Fibroblast of skin of right biceps (primary cell): ENCODE results near the gene CYTL1.
"Not testable (repeated sequence)": the region's sequence is repeated elsewhere in the genome, so short reads cannot be mapped to it uniquely, and the experiment has no call there.

Experiments
- DNase-seq: peaks from one replicate; pipeline ENCODE4 v3.0.0-alpha.2; 2013

CYTL1 gene

GRCh38 chr4:5032813-5033212, 13.6 kb upstream of the CYTL1 start:
- DNase-seq, result no peak

DNA sequence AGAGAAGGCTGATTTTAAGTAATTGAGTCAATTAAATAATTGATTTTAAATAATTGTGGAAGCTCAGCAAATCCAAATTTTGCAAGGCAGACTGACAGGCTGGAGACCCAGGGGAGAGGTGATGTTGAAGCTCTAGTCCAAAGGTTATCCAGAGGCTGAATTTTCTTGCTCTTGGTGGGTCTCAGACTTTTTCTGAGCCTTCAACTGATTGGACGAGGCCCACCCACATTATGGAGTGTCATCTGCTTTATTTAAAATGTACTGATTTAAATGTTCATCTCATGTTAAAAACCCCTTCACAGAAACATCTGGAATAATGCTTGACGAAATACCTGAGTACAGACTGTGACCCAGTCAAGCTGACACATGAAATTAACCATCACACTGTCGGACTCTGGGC, 11.7 kb upstream of the CYTL1 start:
- no peak for DNase-seq

DNA sequence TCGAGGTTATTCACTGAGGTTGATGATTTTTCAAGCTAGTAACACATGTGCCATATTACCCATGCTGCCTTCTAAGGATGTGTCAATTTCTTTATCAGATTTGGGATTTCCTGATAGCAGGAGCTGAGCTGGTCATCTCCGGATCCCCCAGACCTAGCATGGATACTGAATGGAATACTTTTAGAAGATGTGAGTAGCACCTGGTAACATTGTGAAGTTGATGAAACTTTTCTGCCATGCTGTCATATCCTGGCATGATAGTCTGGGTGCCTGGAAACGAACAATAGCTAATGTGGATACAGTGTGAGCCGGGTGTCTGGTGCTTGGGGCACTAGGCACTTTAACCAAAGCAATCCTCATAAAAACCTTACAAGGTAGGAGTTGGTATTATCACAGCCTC, 11.0 kb upstream of the CYTL1 start:
- DNase-seq, result no peak

GRCh38 chr4:5029447-5029846, 10.2 kb upstream of the CYTL1 start:
- DNase-seq, result no peak

- DNase-seq, result no peak
These were observed 9.2 kb upstream of the CYTL1 start for GRCh38 chr4:5028480-5028879.

GRCh38 chr4:5027346-5027745, 8.1 kb upstream of the CYTL1 start:
- DNase-seq, result no peak

GRCh38 chr4:5026371-5026770, 7.1 kb upstream of the CYTL1 start:
- DNase-seq, result no peak

- DNase-seq, result peak; percentile 22
These were observed 5.4 kb upstream of the CYTL1 start for GRCh38 chr4:5024673-5025072.

DNA sequence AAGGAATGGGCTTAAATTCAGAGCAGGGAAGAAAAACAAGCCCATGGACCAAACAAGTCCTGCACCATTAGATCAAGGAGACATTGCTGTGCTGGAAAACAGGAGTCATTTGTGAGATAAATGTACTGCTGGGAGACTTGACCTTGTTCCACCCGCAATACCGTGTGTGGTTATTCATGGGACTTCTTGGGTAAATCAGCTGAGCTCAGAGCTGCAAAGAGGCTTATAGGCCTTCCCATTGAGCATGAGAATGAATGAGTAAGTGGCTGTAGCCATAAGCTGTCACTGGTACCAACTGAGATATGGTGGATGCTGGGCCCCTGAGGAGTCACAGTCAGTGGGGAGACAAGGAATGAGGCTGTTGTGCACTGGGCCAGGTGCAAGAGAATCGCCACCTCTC, 2.3 kb upstream of the CYTL1 start:
- no peak for DNase-seq

DNA sequence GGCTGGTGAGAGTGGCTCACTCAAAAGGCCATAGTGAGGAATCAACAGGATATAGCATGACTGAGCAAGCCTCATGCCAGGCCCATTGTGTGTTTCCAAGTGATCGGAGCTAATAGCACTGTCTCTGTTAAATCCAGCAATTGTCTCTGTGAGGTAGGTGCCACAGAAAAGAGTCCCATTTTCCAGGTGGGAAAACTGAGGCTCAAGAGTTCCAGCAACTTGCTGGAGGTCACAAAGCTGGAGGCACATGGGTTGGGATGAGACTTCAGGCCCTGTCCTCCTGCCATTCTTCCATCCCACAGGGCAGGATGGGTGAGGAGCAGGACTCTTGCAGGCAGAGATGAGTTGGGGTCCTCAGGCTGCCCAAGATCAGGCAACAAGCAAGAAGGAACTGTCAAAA, 1.1 kb upstream of the CYTL1 start:
- no peak for DNase-seq

- DNase-seq, result no peak
These were observed 538 bp upstream of the CYTL1 start for GRCh38 chr4:5019796-5020195.

DNA sequence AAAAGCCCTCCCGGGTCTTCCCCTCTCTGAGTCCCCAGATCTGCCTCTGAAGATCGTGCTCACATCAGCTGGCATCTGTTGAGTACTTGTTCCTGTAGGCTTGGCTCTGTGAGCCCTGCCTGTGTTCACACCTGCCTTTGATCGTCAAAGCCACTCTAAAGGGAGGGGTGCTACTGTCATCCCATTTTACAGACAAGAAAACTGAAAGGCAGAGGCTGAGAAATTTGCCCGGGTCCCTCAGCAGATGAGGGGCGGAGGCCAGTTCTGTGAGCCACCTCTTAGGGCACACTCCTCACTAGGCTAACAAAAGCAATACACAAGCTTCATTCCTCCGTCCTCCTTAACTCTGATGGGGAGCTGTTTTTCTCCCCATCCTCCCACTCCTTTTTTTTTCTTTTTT, 655 bp downstream of the CYTL1 start:
- DNase-seq, result no peak

DNA sequence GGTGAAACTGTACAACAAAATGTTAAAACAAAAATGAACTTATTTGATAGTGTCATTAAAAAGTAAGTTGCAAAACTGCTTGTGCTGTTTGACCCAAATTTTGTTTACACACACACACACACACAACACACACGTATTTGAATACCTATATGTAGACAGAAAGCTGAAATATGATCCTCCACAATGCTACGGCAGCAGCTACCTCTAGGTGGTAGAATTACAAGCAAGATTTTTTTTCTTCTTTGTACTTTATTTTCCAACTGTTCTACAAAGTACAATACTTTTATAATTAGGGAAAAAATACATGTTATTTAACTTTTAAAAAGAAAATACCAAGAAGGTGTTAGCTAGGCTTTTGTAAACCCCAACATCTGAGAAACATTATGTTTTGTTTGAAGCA, 1.2 kb downstream of the CYTL1 start:
- DNase-seq, result no peak

DNA sequence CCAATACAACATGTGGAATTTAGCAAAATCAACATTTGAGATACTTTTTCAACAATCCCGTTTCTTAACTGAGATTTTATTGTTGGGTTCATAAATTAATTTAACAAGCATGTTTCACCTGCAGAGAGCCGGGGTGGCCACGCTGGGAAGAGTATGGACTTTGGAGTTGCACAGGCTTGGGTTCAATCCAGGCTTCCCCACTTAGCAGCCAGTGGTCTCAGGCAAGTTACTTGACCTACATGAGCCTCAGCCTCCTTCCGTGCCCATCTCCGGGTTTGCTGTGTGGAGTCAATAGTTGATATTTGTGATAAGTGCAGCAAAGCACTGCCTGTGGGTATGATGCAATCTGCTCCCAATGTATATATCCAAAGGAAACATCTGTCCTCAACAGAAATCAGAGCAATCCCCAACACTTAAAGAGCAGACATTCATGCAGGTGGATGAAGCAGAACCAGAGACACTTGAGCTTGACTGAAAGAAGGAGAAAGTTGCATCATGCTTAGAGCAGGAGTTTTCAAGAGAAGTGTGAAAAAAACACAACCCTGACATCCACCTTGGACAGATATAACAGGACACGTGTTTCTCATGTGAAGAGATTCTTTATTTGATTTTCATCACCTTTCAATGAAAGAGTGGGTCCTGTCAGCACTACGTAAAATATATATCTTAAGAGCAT, 5.1 kb downstream of the CYTL1 start:
- DNase-seq, result no peak

GRCh38 chr4:5012958-5013357, 6.3 kb downstream of the CYTL1 start:
- no peak for DNase-seq

GRCh38 chr4:5012244-5012898, 6.9 kb downstream of the CYTL1 start:
- DNase-seq, result no peak

GRCh38 chr4:5010984-5011383, 8.3 kb downstream of the CYTL1 start:
- DNase-seq, result no peak

- DNase-seq, result no peak
These were observed 9.5 kb downstream of the CYTL1 start for GRCh38 chr4:5009796-5010195.

- DNase-seq, result not testable (repeated sequence)
These were observed 12.3 kb downstream of the CYTL1 start for GRCh38 chr4:5006932-5007331.

DNA sequence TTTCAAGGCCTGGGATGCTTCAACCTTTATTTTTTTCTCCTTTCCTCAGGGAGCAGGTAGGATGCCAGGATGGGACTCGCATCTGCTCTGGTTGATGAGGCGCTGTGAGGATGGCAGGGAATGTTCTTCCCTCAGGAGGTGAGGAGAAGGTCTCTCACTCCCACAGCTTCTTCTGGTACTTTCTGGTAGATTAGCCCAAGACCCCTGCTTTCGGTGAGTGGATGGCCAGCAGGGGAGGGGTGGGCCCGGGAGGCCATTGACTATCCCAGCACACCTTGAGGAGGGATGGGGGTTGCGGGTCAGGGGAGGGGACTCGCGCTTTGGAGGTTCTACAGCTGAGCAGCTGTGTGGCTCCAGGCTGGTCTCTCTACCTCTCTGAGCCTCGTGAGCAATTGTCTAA, 14.8 kb downstream of the CYTL1 start:
- DNase-seq, result no peak

DNA sequence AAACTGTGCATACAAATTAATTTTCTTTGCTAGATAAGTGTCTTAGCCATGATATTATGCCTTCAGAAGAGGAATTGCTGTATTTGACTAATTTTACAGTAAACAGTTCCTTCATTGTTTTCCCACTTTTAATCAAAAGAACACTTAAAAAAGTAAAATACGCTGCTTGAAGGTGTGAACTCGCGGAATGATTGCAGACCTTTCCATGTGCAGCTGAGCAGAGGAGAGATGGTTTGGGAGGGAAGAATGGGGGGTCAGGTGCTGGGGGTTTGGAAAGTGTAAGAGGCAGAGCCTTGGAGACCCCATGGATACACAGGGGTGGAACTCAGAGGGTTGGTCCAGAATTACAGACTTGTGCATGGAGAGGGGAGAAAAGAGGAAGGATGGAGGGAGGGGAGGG, 15.3 kb downstream of the CYTL1 start:
- no peak for DNase-seq

DNA sequence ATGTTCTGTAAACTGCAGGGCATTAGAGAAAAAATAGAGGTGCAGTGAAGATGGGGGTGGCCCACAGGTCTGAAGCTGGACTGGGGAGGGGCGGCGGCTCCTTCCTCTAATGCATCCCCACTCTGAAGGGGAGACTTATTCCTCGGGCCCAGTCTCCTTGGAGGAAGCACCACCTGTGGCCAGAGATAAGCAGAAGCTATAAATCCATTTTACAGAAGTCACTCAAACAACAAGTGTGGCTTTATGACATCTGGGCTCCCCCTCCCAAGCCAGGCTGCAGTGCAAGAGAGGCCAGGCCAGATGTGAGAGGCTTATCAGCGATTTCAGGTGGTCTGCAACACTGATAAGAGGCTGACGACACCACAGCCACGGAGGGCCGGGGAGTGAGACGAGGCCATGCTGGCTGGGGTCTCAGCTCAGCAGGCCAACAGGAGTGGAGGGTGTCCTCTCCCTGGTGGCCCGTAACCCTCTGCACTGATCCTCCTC, 15.8 kb downstream of the CYTL1 start:
- DNase-seq, result no peak

- DNase-seq, result not testable (repeated sequence)
These were observed 17.6 kb downstream of the CYTL1 start for GRCh38 chr4:5001641-5002040.

DNA sequence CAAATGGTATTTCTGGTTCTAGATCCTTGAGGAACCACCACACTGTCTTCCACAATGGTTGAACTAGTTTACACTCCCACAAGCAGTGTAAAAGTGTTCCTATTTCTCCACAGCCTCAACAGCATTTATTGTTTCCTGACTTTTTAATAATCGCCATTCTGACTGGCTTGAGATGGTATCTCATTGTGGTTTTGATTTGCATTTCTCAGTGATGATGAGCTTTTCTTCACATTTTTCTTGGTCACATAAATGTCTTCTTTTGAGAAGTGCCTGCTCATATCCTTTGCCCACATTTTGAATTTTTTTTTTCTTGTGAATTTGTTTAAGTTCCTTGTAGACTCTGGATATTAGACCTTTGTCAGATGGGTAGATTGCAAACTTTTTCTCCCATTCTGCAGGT, 22.3 kb downstream of the CYTL1 start:
- DNase-seq, result peak; percentile 65

- DNase-seq, result peak; percentile 48
These were observed 23.4 kb downstream of the CYTL1 start for GRCh38 chr4:4995908-4996265.
